Endothelial cell of umbilical vein (primary cell): ENCODE data around the gene S100A5. TPM values are rescaled to one million over a fixed set of nuclear protein-coding genes. Genes with fewer than 3 reads are reported as not detected.

Source experiments
- BruUV-seq: library from RNA; stranded (reverse); fragments of 400-500 nt; replicated peaks from 2 replicates; lab custom pipeline; 2021; lab: Mats Ljungman, UMichigan
- CTCF ChIA-PET: fragments of 300-600, 350-600 bp; sonication (Branson Sonifier 250); formaldehyde crosslinking; loops from one replicate; lab custom pipeline; 2021; ENCODE audit warnings: antibody characterized with exemption, inconsistent platforms; lab: Charles Lee
- POLR2A ChIA-PET: fragments of 300-600, 350-600 bp; sonication (Branson Sonifier 250); formaldehyde crosslinking; loops from one replicate; lab custom pipeline; 2021; ENCODE audit warnings: antibody characterized with exemption, inconsistent platforms; lab: Charles Lee
- DNase-seq: peaks from one replicate; pipeline ENCODE4 v3.0.0-alpha.2; 2011; ENCODE audit warnings: low read depth, low spot score
- FAIRE-seq: peaks from 2 replicates; lab custom pipeline; 2011; peaks lifted over from hg19 to GRCh38; lab: Jason Lieb, UNC
- H2AFZ ChIP-seq: 2 replicates; pipeline ENCODE4 v1.6.0; 2012; ENCODE audit warnings: low read depth, low read length, control low read depth, inconsistent platforms
- H3K27ac ChIP-seq: 2 replicates; pipeline ENCODE4 v1.5.1; 2011; ENCODE audit warnings: low read depth, mild to moderate bottlenecking, control low read depth, low read length, moderate library complexity; ENCODE audit not compliant: insufficient read depth
- H3K27me3 ChIP-seq, 2 experiments: 2 replicates each; pipeline versions ENCODE4 v1.6.0 to v1.6.1; 2011; ENCODE audit warnings: low read length in 2 of 2, mixed read lengths in 1 of 2; ENCODE audit not compliant: control insufficient read depth in 2 of 2, insufficient read depth in 2 of 2
- H3K36me3 ChIP-seq, 2 experiments: 2 replicates in 1 of 2; 3 replicates in 1 of 2; pipeline ENCODE4 v1.5.1; 2011; ENCODE audit warnings: low read length in 2 of 2, mild to moderate bottlenecking in 1 of 2, moderate library complexity in 1 of 2; ENCODE audit not compliant: control insufficient read depth in 2 of 2, insufficient read depth in 2 of 2; ENCODE audit errors: extremely low read depth in 1 of 2
- H3K4me1 ChIP-seq: 3 replicates; pipeline ENCODE4 v1.5.1; 2011; ENCODE audit warnings: mild to moderate bottlenecking, low read length; ENCODE audit not compliant: control insufficient read depth, insufficient read depth; ENCODE audit errors: extremely low read depth
- H3K4me2 ChIP-seq: 2 replicates; pipeline ENCODE4 v1.6.1; 2011; ENCODE audit warnings: low read length, control low read depth, mixed read lengths; ENCODE audit not compliant: insufficient read depth
- H3K4me3 ChIP-seq, 3 experiments: fragments of 200-600 bp in 1 of 3; sonication (generic), shearing (Covaris generic) in 1 of 3; replicated peaks in 1 of 3; 2 replicates each; pipeline ENCODE4 v1.5.1; 2011 to 2016; ENCODE audit warnings: control low read depth in 3 of 3, low read length in 3 of 3, mild to moderate bottlenecking in 2 of 3, inconsistent platforms in 1 of 3, low read depth in 1 of 3, moderate library complexity in 1 of 3; ENCODE audit not compliant: insufficient read depth in 1 of 3
- H3K79me2 ChIP-seq: 2 replicates; pipeline ENCODE4 v1.6.0; 2012; ENCODE audit warnings: low read length, inconsistent platforms; ENCODE audit not compliant: control insufficient read depth, insufficient read depth
- H3K9ac ChIP-seq: replicated peaks from 2 replicates; pipeline ENCODE3; 2011; ENCODE audit warnings: low read length, control low read depth; ENCODE audit not compliant: insufficient read depth; ENCODE audit errors: extremely low read depth
- H3K9me1 ChIP-seq: replicated peaks from 3 replicates; pipeline ENCODE4 v1.6.0; 2011; ENCODE audit warnings: mild to moderate bottlenecking, low read length; ENCODE audit not compliant: control insufficient read depth, insufficient read depth; ENCODE audit errors: extremely low read depth
- H3K9me3 ChIP-seq: replicated peaks from 2 replicates; pipeline ENCODE4 v1.5.1; 2012; ENCODE audit warnings: low read length, inconsistent platforms; ENCODE audit not compliant: control insufficient read depth, insufficient read depth
- H4K20me1 ChIP-seq: replicated peaks from 2 replicates; pipeline ENCODE3; 2011; ENCODE audit warnings: mild to moderate bottlenecking, low read length; ENCODE audit not compliant: control insufficient read depth, insufficient read depth; ENCODE audit errors: extremely low read depth
- CTCF ChIP-seq, 2 donors: IDR thresholded peaks; 1 replicate in 1 of 2; 2 replicates in 1 of 2; pipeline ENCODE4 v1.5.1; 2011; ENCODE audit warnings: low read length in 2 of 2, mild to moderate bottlenecking in 2 of 2, moderate library complexity in 2 of 2, control low read depth in 1 of 2, inconsistent platforms in 1 of 2, low read depth in 1 of 2; ENCODE audit not compliant: insufficient read depth in 1 of 2; ENCODE audit errors: extremely low read depth in 1 of 2
- EZH2 ChIP-seq: IDR thresholded peaks from 2 replicates; pipeline ENCODE4 v1.6.1; 2012; ENCODE audit warnings: borderline replicate concordance, low read depth, mild to moderate bottlenecking, moderate library complexity, low read length, inconsistent platforms; ENCODE audit not compliant: severe bottlenecking
- FOS ChIP-seq: IDR thresholded peaks from 2 replicates; pipeline ENCODE4 v1.6.1; 2011; ENCODE audit warnings: mild to moderate bottlenecking, low read length, moderate library complexity, borderline replicate concordance; ENCODE audit not compliant: insufficient read depth
- JUN ChIP-seq: IDR thresholded peaks from 2 replicates; pipeline ENCODE4 v1.6.1; 2011; ENCODE audit warnings: borderline replicate concordance, low read depth; ENCODE audit not compliant: insufficient read length, insufficient read depth
- dilution Hi-C: fragments of 300-500 bp; cut with MboI; formaldehyde crosslinking; loops from one replicate; pipeline ENCODE4 v1.15.0; 2019; ENCODE audit warnings: low sequenced_read_pairs; ENCODE audit not compliant: extremely low pct_ligation_motif_present
- intact Hi-C: fragments of 100-400 bp; cut with micrococcal nuclease; formaldehyde crosslinking; loops from one replicate; pipeline ENCODE4 v1.10.0; 2022
- polyA plus RNA-seq, 4 experiments: library from polyadenylated mRNA; depleted of rRNA in 3 of 4; stranded (reverse) in 3 of 4; unstranded in 1 of 4; fragments of >200 nt; gene quantifications; 2 replicates each; pipeline versions ENCODE4 v1.2.1 to v1.2.3, GENCODE V29; 2011 to 2012; ENCODE audit warnings: missing spikeins in 1 of 4
- total RNA-seq: library from RNA; stranded (reverse); gene quantifications from 2 replicates; pipeline ENCODE4 v1.2.3, GENCODE V29; 2021

S100A5 gene
- total and polyA plus RNA-seq, 2 donors (not counting 3 experiments of a cell fraction or from before 2014, with no cell fraction given): not detected

- Histone ChIP-seq H3K36me3 (no peaks in the 10 kb centered on the region), H2AFZ (no peak overlapping the region), H3K9ac (no peak overlapping the region), H3K9me3 (no peaks in the 10 kb centered on the region), H3K27ac (no peak overlapping the region), H3K79me2 (no peaks in the 10 kb centered on the region), H3K9me1 (no peaks in the 10 kb centered on the region), H3K4me1 (no peaks in the 10 kb centered on the region), H3K4me2 (no peak overlapping the region), H4K20me1 (no peaks in the 10 kb centered on the region), H3K4me3 (no peak overlapping the region), H3K27me3 (peaks cover 7 to 16% of the 10 kb centered on the region in 2 experiments)
- FAIRE-seq (no peak), DNase-seq (no peak)
- BruUV-seq: no TSS peak
- CTCF ChIA-PET: interaction anchor here (0.6 to 6.4 kb wide), 18 partner anchors 8 to 256 kb away, joined by 3 to 331 read pairs (median 4); partner anchors contain the start of genes PGLYRP4, S100A6 and S100A9
- dilution Hi-C loops (no loop called here), intact Hi-C loops (loop anchor here (1.0 kb wide), 2 partner anchors 30 to 143 kb away; no protein-coding TSS in a partner anchor)
- TF ChIP-seq EZH2: no peak
- TF ChIP-seq FOS: no peak
- TF ChIP-seq JUN: no peak
- TF ChIP-seq CTCF (IDR thresholded peaks at IDR 0.05; ENCODE audit: extremely low read depth in 1 of 2, insufficient read depth in 1 of 2, low read depth in 1 of 2, low read length in 2 of 2): no peak
- POLR2A ChIA-PET: no interaction called here
Measured at GRCh38 chr1:153495536-153495935, 45.2 kb downstream of the S100A5 start.
